AG04450 (cell line): ENCODE data around the gene TOM1. TPM values are rescaled to one million over a fixed set of nuclear protein-coding genes. Genes with fewer than 3 reads are reported as not detected.

Source experiments
- CTCF ChIA-PET: fragments of 300-600, 350-600 bp; formaldehyde crosslinking; extraction: SDS; loops from one replicate; lab custom pipeline; 2022; ENCODE audit warnings: antibody characterized with exemption, inconsistent platforms; lab: Charles Lee
- POLR2A ChIA-PET: fragments of 350-600 bp; formaldehyde crosslinking; extraction: SDS; loops from one replicate; lab custom pipeline; 2021; ENCODE audit warnings: antibody characterized with exemption, inconsistent platforms; lab: Yijun Ruan, JAX
- DNase-seq: peaks from one replicate; pipeline ENCODE4 v3.0.0-alpha.2; 2011; ENCODE audit warnings: low read depth, low spot score
- H3K27ac ChIP-seq: one replicate; pipeline ENCODE4 v1.5.1; 2012; ENCODE audit warnings: low read depth, low read length, control low read depth
- H3K27me3 ChIP-seq: one replicate; pipeline ENCODE4 v1.6.0; 2012; ENCODE audit warnings: low read length; ENCODE audit not compliant: control insufficient read depth, insufficient read depth
- H3K4me3 ChIP-seq: 2 replicates; pipeline ENCODE4 v1.5.1; 2011; ENCODE audit warnings: mild to moderate bottlenecking, low read depth, low read length, control low read depth
- H3K9me3 ChIP-seq: 2 replicates; pipeline ENCODE4 v1.5.1; 2012; ENCODE audit warnings: low read length; ENCODE audit not compliant: control insufficient read depth, insufficient read depth
- polyA plus RNA-seq: library from polyadenylated mRNA; depleted of rRNA; stranded (reverse); fragments of >200 nt; gene quantifications from 2 replicates; pipeline ENCODE4 v1.2.3, GENCODE V29; 2011
- TF ChIP-seq, protein P1 (sequence below): IDR thresholded peaks from 2 replicates; pipeline ENCODE4 v1.5.1; 2011; ENCODE audit warnings: low read depth, low read length, control low read depth, inconsistent platforms

TOM1 gene
- polyA plus RNA-seq, 1 experiment: 40.0 TPM

DNA sequence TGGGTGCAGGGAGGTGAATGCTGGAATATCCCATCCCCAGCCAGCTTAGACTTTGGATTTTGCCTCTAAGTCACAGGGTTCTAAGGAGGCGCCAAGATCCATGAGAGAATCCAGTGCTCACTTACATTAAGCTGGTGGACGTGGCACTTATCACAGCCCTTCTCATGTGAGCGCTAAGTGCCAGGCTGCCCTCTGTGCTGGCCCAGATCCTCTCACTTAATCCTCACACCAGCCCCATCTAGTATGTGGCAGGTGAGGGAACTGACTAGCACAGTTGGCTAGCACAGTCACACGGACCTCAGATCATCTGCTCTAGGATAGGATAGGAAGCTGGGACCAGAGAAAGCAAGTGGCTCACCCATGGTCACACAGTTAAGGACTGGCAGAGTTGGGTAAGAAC lies 84.8 kb downstream of the TOM1 start:
- CTCF ChIA-PET: interaction anchor here (1.0 kb wide), 1 partner anchor 33 kb away, joined by 3 read pairs; no protein-coding TSS in a partner anchor
- Histone ChIP-seq H3K27ac (no peak overlapping the region), H3K4me3 (no peak overlapping the region), H3K27me3 (no peaks in the 10 kb centered on the region), H3K9me3 (no peaks in the 10 kb centered on the region)
- POLR2A ChIA-PET: no interaction called here
- no peak for DNase-seq
- TF ChIP-seq, protein P1, sequence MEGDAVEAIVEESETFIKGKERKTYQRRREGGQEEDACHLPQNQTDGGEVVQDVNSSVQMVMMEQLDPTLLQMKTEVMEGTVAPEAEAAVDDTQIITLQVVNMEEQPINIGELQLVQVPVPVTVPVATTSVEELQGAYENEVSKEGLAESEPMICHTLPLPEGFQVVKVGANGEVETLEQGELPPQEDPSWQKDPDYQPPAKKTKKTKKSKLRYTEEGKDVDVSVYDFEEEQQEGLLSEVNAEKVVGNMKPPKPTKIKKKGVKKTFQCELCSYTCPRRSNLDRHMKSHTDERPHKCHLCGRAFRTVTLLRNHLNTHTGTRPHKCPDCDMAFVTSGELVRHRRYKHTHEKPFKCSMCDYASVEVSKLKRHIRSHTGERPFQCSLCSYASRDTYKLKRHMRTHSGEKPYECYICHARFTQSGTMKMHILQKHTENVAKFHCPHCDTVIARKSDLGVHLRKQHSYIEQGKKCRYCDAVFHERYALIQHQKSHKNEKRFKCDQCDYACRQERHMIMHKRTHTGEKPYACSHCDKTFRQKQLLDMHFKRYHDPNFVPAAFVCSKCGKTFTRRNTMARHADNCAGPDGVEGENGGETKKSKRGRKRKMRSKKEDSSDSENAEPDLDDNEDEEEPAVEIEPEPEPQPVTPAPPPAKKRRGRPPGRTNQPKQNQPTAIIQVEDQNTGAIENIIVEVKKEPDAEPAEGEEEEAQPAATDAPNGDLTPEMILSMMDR: no peak

DNA sequence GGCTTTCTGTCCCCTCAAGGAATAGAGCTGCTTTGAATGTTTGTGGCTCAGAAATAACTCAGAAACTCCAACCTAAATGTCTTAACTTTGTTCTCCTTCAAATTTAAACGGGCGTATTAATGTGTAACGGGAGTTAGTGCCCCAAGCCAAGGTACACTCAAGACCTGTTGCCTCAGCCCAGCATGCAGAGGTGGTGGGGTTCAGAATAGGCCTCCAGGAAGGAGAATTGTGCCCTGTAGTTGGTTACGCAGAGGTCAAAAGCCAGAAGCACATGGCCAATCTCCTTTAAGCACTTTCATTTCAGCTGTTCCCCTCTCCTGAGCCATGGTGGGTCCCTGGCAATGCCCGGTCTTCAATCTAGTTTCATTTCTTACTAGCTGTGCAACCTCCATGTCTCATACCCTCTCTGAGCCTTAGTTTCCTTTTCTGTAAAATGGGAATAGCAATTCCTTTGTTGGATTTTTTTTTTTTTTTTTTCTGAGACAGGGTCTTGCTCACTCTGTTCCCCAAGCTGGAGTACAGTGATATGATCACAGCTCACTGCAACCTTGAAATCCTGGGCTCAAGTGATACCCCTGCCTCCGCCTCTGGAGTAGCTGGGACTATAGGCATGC lies 85.4 kb downstream of the TOM1 start:
- no peak for DNase-seq
- CTCF ChIA-PET: interaction anchor here (0.7 to 1.0 kb wide), 2 partner anchors 34 to 178 kb away, joined by 3 to 5 read pairs; no protein-coding TSS in a partner anchor
- no peaks in the 10 kb centered on the region for H3K27me3 ChIP-seq
- no peaks in the 10 kb centered on the region for H3K9me3 ChIP-seq
- H3K27ac ChIP-seq: no peak overlapping the region
- no peak overlapping the region for H3K4me3 ChIP-seq
- TF ChIP-seq, protein P1: no peak
- POLR2A ChIA-PET: interaction anchor here (0.7 kb wide), 1 partner anchor 24 kb away, joined by 4 read pairs; no protein-coding TSS in a partner anchor

DNA sequence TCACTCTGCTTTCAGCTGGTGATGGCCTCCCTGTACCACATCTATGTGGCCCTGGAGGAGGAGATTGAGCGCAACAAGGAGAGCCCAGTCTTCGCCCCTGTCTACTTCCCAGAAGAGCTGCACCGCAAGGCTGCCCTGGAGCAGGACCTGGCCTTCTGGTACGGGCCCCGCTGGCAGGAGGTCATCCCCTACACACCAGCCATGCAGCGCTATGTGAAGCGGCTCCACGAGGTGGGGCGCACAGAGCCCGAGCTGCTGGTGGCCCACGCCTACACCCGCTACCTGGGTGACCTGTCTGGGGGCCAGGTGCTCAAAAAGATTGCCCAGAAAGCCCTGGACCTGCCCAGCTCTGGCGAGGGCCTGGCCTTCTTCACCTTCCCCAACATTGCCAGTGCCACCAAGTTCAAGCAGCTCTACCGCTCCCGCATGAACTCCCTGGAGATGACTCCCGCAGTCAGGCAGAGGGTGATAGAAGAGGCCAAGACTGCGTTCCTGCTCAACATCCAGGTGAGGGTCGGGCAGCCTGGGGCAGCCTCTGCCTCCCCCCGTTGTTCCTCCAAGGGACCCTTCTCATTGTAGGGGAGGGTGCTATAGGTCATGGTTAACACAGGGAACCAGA lies 87.1 kb downstream of the TOM1 start:
- ChIA-PET POLR2A (interaction anchor here (0.9 kb wide), 1 partner anchor 11 kb away, joined by 4 read pairs; no protein-coding TSS in a partner anchor), CTCF (no interaction called here)
- Histone ChIP-seq H3K9me3 (no peaks in the 10 kb centered on the region), H3K4me3 (no peak overlapping the region), H3K27ac (no peak overlapping the region), H3K27me3 (no peaks in the 10 kb centered on the region)
- DNase-seq: no peak
- TF ChIP-seq, protein P1: no peak

DNA sequence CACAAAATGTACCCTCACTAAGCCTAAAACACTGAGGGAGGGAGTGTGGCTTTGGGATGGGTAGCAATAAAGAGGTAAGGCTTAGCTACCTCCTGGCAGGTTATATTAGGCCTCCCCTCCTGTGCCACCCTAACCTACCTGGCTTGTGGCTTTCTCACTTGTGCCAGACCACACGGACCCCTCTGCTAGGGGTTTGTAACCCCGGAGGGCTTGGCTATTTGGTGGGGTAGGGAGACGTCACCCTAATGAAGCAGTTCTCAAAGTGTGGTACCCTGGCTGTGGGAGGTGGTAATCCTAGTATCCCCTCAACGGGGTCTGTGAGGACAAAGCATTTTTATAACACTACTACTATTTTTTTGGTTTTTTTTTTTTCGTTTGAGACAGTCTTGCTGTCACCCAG lies 91.2 kb downstream of the TOM1 start:
- no peak overlapping the region for H3K4me3 ChIP-seq
- no peak for DNase-seq
- POLR2A ChIA-PET: interaction anchor here (0.5 kb wide), 1 partner anchor 85 kb away, joined by 5 read pairs; no protein-coding TSS in a partner anchor
- no peaks in the 10 kb centered on the region for H3K9me3 ChIP-seq
- H3K27me3 ChIP-seq: no peaks in the 10 kb centered on the region
- TF ChIP-seq, protein P1: no peak
- H3K27ac ChIP-seq: no peak overlapping the region
- CTCF ChIA-PET: no interaction called here

DNA sequence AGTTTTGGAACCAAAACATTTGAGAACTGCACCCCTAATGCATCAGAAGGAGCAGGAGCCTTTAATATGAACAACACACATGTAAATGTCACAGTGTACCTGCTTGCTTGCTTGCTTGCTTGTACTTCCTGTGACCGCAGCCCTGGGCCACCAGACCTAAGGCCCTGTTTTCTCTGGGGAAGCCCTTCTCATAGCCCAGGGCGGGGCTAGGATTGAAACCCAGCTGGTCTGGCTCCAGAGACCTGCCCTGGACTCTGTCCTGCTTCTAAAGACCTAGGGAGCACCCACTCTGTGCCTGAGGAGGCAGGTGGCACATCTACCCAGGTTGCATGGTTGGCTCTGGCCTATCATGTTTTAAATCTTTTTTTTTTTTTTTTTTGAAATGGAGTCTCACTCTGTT lies 92.7 kb downstream of the TOM1 start:
- CTCF ChIA-PET: no interaction called here
- Histone ChIP-seq H3K27me3 (no peaks in the 10 kb centered on the region), H3K27ac (no peak overlapping the region), H3K4me3 (no peak overlapping the region), H3K9me3 (no peaks in the 10 kb centered on the region)
- TF ChIP-seq, protein P1: no peak
- no peak for DNase-seq
- POLR2A ChIA-PET: interaction anchor here (0.5 to 0.7 kb wide), 4 partner anchors 11 to 196 kb away, joined by 3 to 6 read pairs (median 4); no protein-coding TSS in a partner anchor
